HepG2 (cell line): ENCODE data around the gene CCDC116. TPM values are rescaled to one million over a fixed set of nuclear protein-coding genes. Genes with fewer than 3 reads are reported as not detected.

Experiments used
- ATAC-seq: fragments of 200-7000 bp; cut with Tn5 transposase; 3 replicates; pipeline ENCODE4 v1.9.1; 2020; ENCODE audit warnings: mild to moderate bottlenecking, moderate library complexity
- BruUV-seq: library from RNA; stranded (reverse); fragments of 400-500 nt; replicated peaks from 2 replicates; lab custom pipeline; 2021; lab: Mats Ljungman, UMichigan
- CTCF ChIA-PET: fragments of 300-600 bp; formaldehyde crosslinking; extraction: SDS; loops from one replicate; lab custom pipeline; 2021; ENCODE audit warnings: low total read pairs, inconsistent platforms, low intra/inter-chr PET ratio; lab: Yijun Ruan, JAX
- POLR2A ChIA-PET: fragments of 350-600 bp; sonication (Branson Sonifier 250); formaldehyde crosslinking; loops from one replicate; lab custom pipeline; 2020; ENCODE audit warnings: antibody characterized with exemption, inconsistent platforms; lab: Yijun Ruan, JAX
- DNase-seq: peaks from one replicate; pipeline ENCODE4 v3.0.0-alpha.2; 2015; ENCODE audit warnings: low spot score
- FAIRE-seq: peaks from 3 replicates; lab custom pipeline; 2011; peaks lifted over from hg19 to GRCh38; lab: Jason Lieb, UNC
- H2AFZ ChIP-seq: one replicate; pipeline ENCODE4 v1.6.1; 2011; ENCODE audit warnings: low read length, inconsistent platforms
- H3K27ac ChIP-seq: fragments of 300-600 bp; 3 replicates; pipeline ENCODE4 v1.8.0; 2011; ENCODE audit warnings: mixed run types, mild to moderate bottlenecking, mixed read lengths, low read length, inconsistent platforms; ENCODE audit not compliant: insufficient read depth; ENCODE audit errors: extremely low read length
- H3K27me3 ChIP-seq, 2 experiments: fragments of 200-600 bp in 1 of 2; 2 replicates in 1 of 2; 3 replicates in 1 of 2; pipeline versions ENCODE4 v1.6.0 to v1.8.0; 2011; ENCODE audit warnings: low read length in 2 of 2, mild to moderate bottlenecking in 2 of 2, moderate library complexity in 2 of 2, inconsistent platforms in 1 of 2; ENCODE audit not compliant: insufficient read depth in 2 of 2, control insufficient read depth in 1 of 2
- H3K36me3 ChIP-seq, 2 experiments: fragments of 200-600 bp in 1 of 2; replicated peaks in 1 of 2; 2 replicates in 1 of 2; 3 replicates in 1 of 2; pipeline versions ENCODE4 v1.5.1 to v1.8.0; 2011; ENCODE audit warnings: low read length in 2 of 2, inconsistent platforms in 1 of 2; ENCODE audit not compliant: insufficient read depth in 2 of 2, control insufficient read depth in 1 of 2
- H3K4me1 ChIP-seq: 2 replicates; pipeline ENCODE4 v1.5.1; 2012; ENCODE audit warnings: low read length, inconsistent platforms; ENCODE audit not compliant: insufficient read depth
- H3K4me2 ChIP-seq: 2 replicates; pipeline ENCODE4 v1.6.0; 2011; ENCODE audit warnings: low read depth, low read length, inconsistent platforms
- H3K4me3 ChIP-seq, 3 experiments: fragments of 200-600 bp in 1 of 3; sonication (generic), shearing (Covaris generic) in 1 of 3; replicated peaks in 1 of 3; 2 replicates each; pipeline ENCODE4 v1.5.1; 2011 to 2016; ENCODE audit warnings: low read length in 3 of 3, inconsistent platforms in 2 of 3, low read depth in 2 of 3, mild to moderate bottlenecking in 2 of 3, control low read depth in 1 of 3, mixed read lengths in 1 of 3; ENCODE audit not compliant: insufficient read depth in 1 of 3
- H3K79me2 ChIP-seq: one replicate; pipeline ENCODE4 v1.6.1; 2011; ENCODE audit warnings: low read length, inconsistent platforms; ENCODE audit not compliant: insufficient read depth
- H3K9ac ChIP-seq: 2 replicates; pipeline ENCODE4 v1.6.0; 2011; ENCODE audit warnings: mild to moderate bottlenecking, low read depth, low read length, inconsistent platforms; ENCODE audit not compliant: insufficient read depth
- H3K9me3 ChIP-seq: 2 replicates; pipeline ENCODE4 v1.5.1; 2012; ENCODE audit warnings: mild to moderate bottlenecking, low read length
- H4K20me1 ChIP-seq: 2 replicates; pipeline ENCODE4 v1.6.0; 2011; ENCODE audit warnings: inconsistent platforms, mild to moderate bottlenecking, low read length, moderate library complexity; ENCODE audit not compliant: insufficient read depth
- DMAP1 ChIP-seq: IDR thresholded peaks from 2 replicates; pipeline ENCODE4 v1.6.1; 2016
- TBL1XR1 ChIP-seq: fragments of 150-350 bp; IDR thresholded peaks from 2 replicates; pipeline ENCODE4 v1.6.1; 2014; ENCODE audit warnings: borderline replicate concordance, low read length; ENCODE audit not compliant: partially characterized antibody
- WGBS: methylation state at CpG from one replicate; pipeline ENCODE4 v1.1.6; 2017; ENCODE audit warnings: low lambda C conversion rate; 5-methylcytosine and 5-hydroxymethylcytosine counted together
- in situ Hi-C: cut with HindIII; loops from 2 replicates; pipeline ENCODE4 v1.10.0; 2017; ENCODE audit warnings: low pct_unique_long_range_greater_than_20kb; ENCODE audit not compliant: extremely low pct_ligation_motif_present
- intact Hi-C: fragments of 100-400 bp; cut with micrococcal nuclease; formaldehyde crosslinking; loops from one replicate; pipeline ENCODE4 v1.10.0; 2022; ENCODE audit not compliant: unreplicated experiment
- polyA plus RNA-seq, 8 experiments: library from polyadenylated mRNA; depleted of rRNA in 3 of 8; stranded (reverse) in 7 of 8; unstranded in 1 of 8; fragments of >200 nt; fragmentation: Illumina TruSeq in 4 of 8; extraction: Trizol in 4 of 8; gene quantifications; 2 replicates each; pipeline versions ENCODE4 v1.2.1 to v1.2.3, GENCODE V29; 2011 to 2016; ENCODE audit warnings: low read depth in 4 of 8, missing spikeins in 1 of 8, mixed read lengths in 1 of 8; ENCODE audit not compliant: insufficient read depth in 1 of 8
- total RNA-seq, 5 experiments: library from RNA; depleted of rRNA; stranded (reverse); fragments of >200 nt; fragmentation: Illumina TruSeq; extraction: Trizol; gene quantifications; 2 replicates each; pipeline ENCODE4 v1.2.3, GENCODE V29; 2016; ENCODE audit warnings: low read depth in 1 of 5
- TF ChIP-seq, protein P1 (sequence below): sonication (generic); formaldehyde crosslinking; IDR thresholded peaks from 2 replicates; pipeline ENCODE4 v1.4.0; 2020; ENCODE audit warnings: missing genetic modification reagents

The CCDC116 gene
- total and polyA plus RNA-seq, 2 of the 13 experiments (the other 11 are each of a cell fraction or from before 2014, with no cell fraction given), result 0.15 to 0.33 TPM

DNA sequence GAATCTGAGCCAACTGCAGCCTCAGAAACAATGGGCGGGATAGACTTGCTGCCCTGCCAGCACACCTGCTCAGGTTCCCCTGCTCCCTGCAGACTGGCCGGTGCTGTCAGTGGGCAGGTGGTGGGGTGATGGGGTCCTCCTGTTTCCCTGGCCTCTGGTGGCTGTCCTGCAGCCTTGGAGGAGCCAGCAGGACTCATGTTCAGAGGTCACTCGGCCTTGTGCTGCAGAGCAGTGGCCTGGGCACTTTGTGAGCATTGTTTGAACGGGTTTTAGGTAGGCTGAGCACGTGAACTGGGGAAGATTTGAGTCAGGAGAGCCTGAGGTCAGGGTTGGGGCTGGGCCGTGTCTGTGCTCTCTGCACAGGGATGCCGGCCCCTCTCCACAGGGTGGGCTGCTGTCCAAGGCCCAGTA lies 50.8 kb downstream of the CCDC116 start:
- Histone ChIP-seq H3K4me1 (peaks cover 3% of the 10 kb centered on the region), H3K27ac (no peak overlapping the region), H3K4me2 (no peak overlapping the region), H4K20me1 (no peaks in the 10 kb centered on the region), H3K79me2 (no peaks in the 10 kb centered on the region), H3K9ac (no peak overlapping the region), H3K36me3 (peaks cover 29 to 71% of the 10 kb centered on the region in 2 experiments; a peak in 4 of 5 replicates), H3K9me3 (no peaks in the 10 kb centered on the region), H3K27me3 (no peaks in the 10 kb centered on the region; a peak in 1 of 5 replicates), H3K4me3 (no peak overlapping the region), H2AFZ (no peak overlapping the region)
- FAIRE-seq (no peak), DNase-seq (no peak), ATAC-seq (no peak)
- no peak for TF ChIP-seq TBL1XR1
- TF ChIP-seq, protein P1, sequence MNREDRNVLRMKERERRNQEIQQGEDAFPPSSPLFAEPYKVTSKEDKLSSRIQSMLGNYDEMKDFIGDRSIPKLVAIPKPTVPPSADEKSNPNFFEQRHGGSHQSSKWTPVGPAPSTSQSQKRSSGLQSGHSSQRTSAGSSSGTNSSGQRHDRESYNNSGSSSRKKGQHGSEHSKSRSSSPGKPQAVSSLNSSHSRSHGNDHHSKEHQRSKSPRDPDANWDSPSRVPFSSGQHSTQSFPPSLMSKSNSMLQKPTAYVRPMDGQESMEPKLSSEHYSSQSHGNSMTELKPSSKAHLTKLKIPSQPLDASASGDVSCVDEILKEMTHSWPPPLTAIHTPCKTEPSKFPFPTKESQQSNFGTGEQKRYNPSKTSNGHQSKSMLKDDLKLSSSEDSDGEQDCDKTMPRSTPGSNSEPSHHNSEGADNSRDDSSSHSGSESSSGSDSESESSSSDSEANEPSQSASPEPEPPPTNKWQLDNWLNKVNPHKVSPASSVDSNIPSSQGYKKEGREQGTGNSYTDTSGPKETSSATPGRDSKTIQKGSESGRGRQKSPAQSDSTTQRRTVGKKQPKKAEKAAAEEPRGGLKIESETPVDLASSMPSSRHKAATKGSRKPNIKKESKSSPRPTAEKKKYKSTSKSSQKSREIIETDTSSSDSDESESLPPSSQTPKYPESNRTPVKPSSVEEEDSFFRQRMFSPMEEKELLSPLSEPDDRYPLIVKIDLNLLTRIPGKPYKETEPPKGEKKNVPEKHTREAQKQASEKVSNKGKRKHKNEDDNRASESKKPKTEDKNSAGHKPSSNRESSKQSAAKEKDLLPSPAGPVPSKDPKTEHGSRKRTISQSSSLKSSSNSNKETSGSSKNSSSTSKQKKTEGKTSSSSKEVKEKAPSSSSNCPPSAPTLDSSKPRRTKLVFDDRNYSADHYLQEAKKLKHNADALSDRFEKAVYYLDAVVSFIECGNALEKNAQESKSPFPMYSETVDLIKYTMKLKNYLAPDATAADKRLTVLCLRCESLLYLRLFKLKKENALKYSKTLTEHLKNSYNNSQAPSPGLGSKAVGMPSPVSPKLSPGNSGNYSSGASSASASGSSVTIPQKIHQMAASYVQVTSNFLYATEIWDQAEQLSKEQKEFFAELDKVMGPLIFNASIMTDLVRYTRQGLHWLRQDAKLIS (CRISPR knock-in tag), result no peak
- TF ChIP-seq DMAP1 (CRISPR knock-in tag), result no peak
- no TSS peak for BruUV-seq
- in situ Hi-C loops, result no loop called here
- intact Hi-C loops, result no loop called here
- ChIA-PET POLR2A (interaction anchor here (1.0 kb wide), 1 partner anchor 18 kb away, joined by 4 read pairs; the partner anchor contains the start of gene PPIL2), CTCF (no interaction called here)
- 91% methylated on average over 4 of the region's 7 CpGs for WGBS
